Activated gamma-delta T cell treated with Interleukin-2 at 50 U/mL for 16 hours (primary cell): ENCODE measurements around the gene CSMD2.

Source experiments
- DNase-seq: peaks from one replicate; pipeline ENCODE4 v3.0.0-alpha.2; 2020

Gene CSMD2

DNA sequence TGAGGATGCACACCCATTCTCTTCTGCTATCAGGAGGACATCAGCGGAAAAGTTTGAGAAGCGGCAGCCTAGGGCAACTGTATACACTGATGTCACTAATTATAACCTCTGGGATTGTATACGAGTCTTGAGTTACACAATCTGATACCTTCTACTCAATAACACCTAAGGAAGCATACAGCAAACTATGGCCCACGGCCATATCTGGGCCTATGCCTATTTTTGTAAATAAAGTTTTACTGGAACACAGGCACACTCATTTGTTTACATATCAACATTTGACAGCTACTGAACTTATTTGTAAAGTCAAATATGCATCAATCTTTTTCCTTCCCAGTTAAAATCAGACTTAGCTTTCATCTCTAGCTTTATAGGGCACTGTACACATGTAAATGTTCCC, 505.4 kb downstream of the CSMD2 start:
- no peak for DNase-seq

DNA sequence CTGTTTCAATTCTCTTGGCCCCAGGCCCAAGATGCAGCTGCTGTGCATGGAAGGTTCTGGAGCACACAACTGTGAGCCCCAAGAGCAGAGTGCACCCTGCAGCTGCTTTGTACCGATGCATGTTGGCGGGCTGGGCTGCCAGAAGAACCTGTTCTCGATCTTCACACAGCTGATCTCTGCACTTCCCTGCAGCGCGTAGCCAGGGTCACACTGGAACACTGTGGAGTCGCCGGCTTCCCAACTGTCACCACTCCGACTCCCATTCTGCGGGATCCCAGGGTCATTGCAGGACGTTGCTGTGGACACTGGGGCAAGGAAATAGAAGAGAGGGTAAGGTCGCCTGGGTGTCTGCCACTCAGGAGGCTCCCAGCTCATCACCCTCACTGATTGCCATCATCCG, 507.2 kb downstream of the CSMD2 start:
- no peak for DNase-seq

DNA sequence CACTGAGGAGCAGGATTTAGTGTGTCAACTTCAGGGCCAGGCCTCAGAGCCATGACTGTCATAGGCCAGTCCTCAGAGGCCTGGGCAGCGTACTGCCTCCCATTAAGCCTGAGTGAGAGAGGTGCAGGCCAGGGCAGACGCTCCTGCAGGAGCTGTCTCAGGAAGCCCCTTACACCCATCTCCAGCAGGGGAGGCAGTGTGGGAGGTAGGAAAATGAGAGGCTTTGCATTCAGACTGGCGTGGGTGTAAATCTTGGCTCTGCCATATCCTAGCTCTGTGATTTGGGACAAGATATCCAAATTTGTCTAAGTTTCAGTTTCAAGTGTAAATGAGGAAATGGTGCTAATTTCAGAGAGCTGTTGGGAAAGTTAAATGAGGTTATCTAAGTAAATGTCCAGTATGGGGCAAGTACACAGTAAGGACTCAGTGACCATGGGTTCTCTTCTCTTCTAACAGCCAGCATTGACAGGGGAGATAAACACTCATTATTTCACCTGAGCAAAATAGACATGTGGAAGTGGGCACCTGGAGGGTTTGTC, 508.5 kb downstream of the CSMD2 start:
- no peak for DNase-seq

DNA sequence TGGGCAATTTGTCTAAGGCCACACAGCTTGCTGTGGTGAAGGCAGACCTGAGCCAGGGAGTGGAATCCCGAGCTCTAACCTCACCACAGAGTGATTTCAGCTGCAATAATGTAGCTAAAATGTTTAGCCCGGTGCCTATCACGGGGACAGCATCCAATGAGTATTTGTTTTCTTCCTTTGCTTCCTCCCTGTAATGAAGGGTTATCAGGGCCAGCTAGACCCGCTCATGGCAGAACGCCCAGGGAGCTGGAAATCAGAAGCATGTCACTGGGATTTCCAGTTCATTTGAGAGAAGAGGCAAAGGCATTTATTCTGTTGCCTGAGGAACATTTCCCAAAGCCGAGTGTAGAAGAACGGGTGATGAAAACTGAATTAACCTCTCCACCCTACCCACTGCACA, 509.5 kb downstream of the CSMD2 start:
- no peak for DNase-seq

DNA sequence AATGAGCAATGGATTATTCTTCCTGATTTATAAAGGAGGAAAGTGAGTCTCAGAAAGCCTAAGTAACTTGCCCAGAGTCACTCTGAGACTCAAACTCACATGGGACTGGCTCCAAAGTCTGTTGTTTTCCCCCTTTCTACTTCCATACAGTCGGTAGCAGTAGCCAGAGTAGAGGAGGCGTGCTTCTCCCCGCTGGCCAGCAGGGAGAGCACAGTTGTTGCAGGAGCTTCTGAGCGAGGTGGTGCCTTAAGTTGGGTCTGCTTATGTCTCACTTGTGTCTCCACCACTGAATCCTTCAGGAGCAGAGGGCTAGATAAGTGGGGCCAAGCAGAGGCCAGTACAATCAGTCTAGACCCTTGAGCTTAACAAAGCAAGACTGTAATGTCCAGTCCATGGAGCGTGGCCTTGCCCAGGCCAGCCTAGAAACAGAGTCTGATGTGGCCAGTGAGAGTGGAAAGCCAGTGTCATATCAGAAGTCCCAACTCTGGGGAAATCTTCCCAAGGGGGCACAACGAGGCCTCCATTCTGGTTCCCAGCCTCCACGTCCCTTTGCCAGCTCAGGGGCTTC, 510.7 kb downstream of the CSMD2 start:
- DNase-seq = no peak

DNA sequence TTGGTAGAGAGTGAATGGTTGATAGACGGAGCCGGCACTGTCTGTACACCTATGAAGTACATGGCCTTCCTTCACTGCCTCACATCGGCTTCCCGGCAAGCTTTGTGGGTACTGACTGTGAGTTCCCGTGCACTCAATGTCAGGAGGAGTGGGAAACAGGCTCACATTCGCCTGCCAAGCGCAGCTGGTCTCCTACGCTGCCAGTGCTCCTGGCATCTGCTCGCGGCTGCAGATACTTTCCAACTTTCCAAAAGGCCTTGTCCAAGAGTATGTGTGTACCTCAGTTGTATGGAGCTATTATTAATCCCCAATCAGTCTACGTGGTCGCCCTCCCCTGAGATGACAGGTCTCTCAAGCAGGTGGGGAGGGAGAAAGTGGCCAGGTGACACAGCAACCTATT, 511.8 kb downstream of the CSMD2 start:
- DNase-seq = no peak

DNA sequence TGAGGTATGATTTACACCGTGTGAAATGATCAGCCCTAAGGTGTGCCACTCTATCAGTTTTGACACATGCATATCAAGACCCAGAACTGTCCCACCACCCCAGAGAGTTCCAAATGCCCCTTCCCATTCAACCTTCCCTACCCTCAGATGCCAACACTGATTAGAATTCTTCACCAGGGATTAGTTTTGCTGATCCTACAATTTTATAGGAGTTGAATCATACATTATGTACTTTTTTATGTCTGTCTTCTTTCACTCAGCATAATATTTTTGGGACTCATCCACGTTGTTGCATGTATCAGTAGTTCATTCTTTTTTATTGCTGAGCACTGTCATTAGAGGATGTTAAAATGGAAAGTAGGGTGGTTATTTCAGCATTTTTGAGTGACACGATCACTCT, 514.3 kb downstream of the CSMD2 start:
- no peak for DNase-seq

DNA sequence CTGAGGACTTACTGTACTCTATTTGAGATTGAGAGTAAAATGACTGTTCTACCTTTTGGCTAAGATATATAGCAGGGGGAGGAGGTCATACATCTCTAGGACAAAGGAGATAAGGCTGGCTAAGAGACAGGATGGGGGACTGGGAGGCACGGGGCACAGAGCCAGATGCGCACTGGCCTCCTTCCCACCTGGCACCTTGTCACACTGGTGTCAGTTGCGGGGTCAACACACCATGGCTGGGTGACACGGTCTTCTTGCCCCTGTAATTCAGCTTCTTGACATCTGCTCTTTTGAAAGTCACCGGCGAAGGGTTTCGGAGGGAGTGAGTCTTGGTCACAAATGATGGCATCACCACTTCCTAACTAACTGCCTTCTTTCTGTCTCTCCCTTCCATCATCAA, 515.3 kb downstream of the CSMD2 start:
- DNase-seq = no peak

DNA sequence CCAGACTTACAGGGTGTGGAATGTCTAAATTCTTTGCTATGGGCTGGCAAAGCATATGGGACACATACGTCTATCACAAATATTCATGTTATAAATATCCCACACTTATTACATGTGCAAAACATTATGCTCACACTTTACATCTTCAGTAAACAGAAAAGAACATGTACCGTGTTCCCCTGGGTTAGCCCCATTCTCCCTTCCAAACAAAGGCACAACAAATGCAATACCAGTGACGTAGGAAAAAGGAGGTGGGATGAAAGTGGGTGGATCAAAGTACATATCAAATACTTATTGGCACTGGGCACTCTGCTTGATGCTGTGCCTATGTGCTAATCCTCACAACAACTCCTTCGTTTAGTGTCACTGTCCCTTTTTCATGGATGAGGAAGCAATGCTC, 521.8 kb downstream of the CSMD2 start:
- no peak for DNase-seq

DNA sequence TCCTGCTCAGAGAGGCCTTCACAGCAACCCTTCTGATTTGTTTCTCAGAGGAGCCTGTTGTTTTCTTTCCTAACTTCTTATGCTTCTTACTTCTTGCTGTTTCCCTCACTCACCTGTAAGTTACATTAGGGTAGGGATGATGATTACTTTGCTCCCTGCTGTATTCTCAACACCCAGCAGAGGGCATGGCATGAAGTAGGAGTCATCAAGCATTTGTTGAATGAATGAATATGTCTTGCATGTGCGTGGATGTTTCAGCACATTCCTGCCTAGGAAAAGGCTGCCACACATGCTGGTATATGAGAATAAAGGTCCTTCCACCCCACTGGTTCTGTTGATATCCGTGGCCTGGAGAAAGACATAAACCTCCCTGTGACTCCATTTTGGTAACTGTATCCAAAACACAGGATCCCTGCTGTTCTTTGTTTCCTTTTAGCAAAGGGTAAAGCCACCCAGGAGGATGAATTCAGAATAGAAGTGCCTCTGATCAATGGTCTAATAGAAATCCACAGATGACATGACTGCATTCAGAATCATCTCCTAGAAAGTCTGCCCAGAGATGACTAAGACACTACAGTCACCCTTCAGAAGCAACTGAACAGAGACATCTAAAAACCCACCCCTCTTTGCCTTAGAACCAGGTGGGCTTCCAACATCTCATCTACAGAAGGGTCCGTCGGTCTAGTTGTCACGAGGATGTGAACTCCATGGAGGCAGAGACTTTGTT, 523.8 kb downstream of the CSMD2 start:
- DNase-seq = no peak

DNA sequence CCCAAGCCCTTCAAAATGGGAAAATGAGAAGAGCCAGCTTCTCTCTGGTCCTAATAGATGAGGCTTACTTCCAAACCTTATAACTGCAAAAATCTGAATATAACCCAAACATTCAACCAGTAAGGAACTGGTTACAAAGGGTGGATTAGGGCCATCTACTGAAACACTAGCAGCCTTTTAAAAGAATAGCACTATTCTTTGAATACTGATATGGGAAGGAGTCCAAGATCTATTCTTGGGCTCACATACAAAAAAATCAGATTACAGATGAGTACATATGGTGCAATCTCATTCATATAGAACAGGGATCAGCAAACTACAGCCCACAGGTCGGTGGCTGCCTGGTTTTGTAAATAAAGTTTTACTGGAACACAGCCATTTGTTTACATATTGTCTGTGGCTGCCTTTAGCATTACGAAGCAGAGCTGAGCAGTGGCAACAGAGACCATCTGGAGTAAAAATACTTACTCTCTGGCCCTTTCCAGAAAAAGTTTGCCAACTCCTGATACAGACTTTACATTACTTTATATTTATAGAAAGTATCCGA, 524.8 kb downstream of the CSMD2 start:
- DNase-seq = no peak

DNA sequence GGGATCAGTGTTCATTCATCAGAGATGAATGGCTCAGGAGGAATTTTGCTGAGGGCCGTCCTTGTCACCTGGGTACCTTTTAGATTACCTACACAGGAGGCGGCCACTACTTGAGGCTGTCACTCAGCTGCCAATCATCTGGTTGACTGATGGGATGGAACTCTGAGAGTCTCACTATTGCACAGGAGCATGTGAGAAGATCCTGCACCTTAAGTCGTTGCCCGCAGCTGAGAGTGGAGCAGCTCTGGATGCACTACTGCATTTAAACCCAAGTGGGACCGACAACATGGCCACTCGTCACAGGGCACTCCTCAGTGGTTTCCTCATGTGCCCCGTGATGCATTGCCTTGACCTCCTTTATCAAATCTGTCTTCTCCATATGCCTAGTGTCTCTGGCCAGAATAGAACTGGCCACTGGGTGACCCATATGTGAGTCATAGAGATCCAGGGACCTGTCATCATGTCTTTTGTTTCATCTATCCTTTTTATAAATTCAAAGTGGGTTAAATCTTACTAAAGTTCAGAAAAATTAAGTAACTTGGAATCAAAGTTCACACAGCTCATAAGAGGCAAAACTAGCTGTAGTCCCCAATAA, 527.1 kb downstream of the CSMD2 start:
- no peak for DNase-seq

DNA sequence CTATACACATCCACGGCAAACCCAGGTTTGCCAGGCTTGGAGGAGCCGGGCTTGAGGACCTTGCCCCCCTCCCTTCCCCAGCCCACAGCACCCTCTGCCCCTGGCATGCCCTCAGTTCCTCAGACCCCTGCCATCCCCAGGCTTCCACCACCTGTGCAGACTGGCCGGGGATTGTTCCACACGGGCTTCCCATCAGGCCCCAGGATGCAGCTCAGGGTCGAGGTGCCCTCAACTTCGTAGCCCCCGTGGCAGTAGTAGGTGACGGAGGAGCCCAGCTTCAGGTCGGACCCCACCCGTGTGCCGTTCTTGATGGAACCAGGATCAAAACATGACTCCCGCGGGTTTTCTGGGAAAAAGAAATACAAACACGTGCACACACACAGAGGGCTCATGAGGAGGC, 528.8 kb downstream of the CSMD2 start:
- no peak for DNase-seq

DNA sequence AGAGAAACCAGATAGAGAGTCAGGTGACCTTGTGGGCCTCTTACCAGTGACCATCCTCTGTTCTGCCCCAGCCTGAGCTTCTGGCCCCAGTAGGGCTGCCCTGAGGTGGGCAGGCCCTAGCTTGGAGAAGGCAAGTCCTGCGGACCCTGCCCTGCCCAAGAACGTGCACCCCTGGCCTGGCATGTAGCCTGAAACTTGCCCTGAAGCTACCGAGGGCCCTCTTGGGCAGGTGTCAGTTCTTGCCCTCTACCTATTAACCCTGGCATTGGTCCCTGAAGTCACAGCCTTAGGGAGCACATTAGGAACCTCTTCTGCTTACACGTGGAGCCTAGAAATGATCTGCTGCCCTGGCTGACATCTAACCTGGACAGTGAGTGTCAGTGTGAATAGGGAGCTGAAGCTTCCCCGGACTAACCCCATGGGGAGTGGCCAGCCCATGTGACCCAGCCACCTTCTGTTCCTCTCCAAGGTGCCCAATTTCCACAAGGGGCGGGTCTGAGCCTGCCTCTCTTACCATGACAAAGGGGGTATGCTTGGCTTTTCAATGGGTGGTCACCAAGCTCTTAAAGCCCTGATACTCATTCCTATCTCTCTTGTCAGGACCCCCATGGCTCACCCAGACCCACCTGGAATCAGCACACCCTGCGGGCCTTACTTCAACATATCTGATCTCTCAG, 529.6 kb downstream of the CSMD2 start:
- no peak for DNase-seq

DNA sequence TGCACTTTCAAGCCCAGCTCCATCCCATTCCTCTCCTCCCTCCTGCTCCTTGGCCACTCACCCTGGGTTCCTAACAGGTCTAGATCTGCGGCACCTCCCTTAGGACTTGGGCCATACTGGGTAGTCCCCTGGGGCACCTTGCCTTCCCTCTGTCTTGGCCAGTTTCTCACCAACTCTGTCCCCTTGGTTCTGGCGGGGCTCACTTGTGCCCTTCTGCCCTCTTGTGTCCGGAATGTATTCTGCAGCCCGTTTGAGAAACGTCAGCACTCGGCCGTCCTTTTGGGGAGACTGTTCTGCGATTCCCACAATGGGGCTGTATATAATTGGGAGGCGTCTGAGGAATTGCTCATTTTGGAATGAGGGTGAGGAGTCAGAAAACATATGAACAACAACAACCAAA, 530.2 kb downstream of the CSMD2 start:
- no peak for DNase-seq

DNA sequence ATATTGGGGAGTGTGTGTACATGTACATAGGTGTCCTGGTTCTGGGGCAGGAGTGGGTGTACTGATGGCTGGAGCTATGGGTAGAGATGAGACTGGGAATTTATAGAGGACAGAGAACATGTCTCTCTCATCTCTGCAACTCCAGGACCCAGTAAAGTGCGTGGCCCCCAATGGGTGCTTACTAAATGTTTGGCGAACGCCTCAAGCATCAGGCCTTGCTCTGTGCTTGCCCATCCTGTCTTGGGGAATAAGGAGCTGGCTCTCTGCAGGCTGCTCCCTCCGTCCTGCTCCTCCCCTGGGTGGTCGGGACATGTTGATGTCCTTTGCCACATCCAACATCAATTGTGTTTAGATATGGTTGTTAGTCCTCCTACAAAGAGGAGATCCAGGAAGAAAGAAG, 530.9 kb downstream of the CSMD2 start:
- no peak for DNase-seq

DNA sequence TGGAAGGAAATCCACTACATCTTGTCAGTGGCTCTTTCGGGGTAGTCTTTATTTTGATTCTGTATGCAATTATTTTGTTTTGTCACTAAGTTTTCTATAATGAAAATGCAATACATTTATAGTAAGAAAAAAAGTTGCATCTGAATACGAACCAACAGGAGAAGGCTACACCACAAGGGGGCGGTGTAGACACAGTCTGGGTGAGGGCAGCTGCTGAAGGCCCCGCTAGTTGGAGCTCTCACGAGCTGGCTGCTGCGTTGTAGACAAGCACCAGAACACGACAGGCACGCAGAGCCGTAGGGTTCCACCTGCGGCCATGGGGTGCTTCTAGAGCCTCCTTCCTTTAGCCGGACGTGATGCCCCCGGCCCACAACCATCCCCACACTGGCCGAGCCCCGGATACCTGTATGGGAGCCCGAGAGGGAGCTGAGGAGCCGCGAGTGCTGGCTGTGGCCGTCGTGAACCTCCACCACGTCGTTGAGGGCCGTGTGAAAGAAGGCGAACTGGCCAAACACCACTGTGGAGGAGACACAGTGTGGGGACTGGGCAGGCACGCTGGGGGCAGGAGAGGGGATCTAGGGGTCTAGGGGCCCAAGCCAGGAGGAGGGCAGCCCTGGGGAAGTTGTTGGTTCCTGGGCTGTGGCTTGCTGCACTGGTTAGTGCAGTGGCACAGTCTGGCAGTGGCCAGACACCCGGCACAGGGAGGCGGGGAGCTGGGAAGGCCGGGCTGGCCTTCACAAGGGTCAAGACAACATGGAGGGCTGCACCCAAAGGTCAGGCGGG, 531.8 kb downstream of the CSMD2 start:
- peak; percentile 84 for DNase-seq

DNA sequence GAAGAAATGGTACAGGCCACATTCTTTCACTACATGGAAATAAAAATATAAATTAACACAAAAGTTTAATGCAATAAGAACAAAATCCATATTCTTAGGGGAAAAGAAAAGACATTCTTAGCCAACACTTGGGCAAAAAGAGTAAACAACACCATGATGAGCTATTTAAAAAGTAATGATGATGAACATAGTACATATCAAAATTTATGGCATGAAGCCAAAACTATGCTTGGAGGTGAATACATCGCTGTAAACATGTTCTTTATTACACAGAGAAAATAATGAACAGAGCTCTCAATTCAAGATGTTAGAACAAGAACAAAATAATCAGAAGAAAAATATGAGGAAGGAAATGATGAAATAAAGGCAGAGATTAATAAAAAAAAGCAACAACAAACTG, 534.3 kb downstream of the CSMD2 start:
- DNase-seq = no peak

DNA sequence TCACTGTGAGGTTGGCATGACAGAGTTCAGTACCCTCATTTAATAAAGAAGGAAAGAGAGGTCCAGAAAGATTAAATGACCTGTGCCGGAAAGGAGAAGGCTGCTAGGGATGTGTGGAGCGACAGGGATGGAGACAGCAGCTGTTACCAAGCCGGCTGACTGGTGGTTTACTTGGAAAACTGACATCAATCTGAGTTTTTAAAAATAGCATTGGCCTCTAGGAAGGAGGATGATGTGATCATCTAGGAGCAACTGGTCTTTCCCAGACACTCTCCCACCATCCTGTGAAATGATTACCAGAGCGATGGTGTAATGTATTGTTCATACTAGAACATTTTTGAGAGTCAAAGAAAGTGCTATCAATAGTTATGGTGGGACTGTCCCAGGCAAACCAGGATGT, 538.2 kb downstream of the CSMD2 start:
- DNase-seq = no peak

DNA sequence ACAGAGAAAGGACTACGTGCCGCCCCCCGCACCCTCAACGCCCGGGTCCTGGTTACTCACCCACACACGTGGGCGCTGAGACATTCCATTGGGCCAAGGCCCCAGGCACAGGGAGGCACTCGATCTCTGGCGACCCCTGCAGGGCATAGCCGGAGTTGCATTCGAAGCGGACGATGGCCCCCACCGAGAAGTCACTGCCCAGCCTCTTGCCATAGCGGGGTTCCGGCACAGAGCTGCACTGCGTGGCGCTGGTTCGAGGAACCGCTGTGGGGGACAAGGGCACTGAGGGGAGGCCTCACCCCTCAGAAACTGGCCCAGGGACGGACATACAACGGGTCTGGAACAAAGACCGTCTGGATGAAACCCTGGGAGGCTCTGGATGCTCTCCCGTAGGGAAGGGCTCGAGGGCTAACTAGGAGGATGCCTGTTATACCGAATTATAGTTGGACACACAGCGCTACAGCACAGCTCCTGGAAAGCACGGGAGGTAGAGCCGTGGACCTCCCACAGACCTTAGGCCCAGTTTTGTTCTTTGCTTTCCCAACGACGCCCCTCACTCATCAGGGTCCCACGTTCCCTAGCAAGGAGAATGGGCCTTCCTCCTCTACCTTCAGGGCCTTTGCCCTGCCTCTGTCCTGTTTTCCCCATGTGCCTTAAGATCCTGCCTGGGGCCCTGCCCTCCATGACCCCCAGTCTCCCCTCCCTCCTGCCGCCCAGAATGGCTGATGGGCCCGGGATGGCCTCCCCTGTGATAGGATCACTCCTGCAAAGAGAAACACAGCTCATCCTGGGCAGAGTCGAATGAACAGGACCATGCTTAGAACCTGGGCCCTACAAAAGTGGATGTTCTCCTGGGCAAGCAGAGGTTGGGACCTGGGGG, 539.8 kb downstream of the CSMD2 start:
- DNase-seq = no peak

DNA sequence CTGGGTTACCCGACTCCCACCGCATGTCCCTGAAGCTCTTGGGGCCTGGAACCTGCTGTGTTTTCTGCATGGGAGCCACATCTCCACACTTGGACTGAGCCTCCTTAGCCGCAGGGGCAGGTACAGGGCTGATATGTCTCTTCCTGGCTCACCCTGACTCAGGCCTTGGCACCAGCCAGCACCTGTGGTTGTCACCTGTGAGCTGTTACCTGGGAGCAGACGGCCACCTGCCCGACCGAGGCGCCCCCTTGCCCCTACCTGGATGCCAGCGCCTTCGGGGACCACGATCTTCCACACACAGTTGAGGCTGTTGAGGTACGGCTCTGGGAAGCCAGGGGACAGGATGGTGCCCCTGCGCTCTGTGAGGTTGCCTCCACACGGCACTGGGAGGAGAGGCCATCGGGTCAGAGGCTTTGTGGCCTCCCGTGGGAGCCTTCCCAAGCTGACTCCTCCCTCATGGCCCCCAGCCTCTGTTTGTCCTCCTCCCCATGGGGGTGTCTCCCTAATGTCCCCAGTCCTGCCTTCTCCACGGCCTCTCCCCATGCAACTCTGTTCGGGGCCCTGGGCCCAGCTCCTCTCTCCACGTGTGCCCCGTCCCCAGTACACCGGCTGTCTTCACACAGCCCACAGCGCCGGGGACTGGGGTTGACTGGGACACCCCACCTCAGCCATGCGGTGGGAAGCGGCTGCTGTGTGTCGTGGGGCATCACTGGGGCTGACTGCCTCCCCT, 540.6 kb downstream of the CSMD2 start:
- no peak for DNase-seq
